NCI-H524 treated with DMSO at 0.1 percent for 48 hours (cell line): Measurements from ENCODE around the gene ATP10A.
"Not testable (repeated sequence)": the region's sequence is repeated elsewhere in the genome, so short reads cannot be mapped to it uniquely, and the experiment has no call there.

Source experiments
- DNase-seq: peaks from one replicate; lab custom pipeline; 2025; lab: John Stamatoyannopoulos, UW

Gene ATP10A

DNA sequence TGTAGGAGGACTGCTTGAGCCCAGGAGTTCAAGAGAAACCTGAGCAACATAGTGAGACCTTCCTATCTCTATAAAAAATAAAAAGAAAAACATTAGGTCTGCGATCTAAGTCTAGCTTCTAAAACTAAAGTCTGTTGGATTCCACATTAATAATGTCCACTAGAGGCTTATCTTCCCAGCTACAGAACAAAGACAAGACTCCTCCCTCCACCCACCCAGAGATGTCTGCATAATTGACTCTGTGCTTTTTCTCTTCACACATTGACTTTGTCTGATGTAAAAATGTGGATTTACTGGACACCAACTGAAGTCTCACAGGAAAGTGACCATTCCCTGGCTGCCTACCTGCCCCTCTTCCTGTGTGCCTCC, 91.8 kb downstream of the ATP10A start:
- DNase-seq, result no peak

DNA sequence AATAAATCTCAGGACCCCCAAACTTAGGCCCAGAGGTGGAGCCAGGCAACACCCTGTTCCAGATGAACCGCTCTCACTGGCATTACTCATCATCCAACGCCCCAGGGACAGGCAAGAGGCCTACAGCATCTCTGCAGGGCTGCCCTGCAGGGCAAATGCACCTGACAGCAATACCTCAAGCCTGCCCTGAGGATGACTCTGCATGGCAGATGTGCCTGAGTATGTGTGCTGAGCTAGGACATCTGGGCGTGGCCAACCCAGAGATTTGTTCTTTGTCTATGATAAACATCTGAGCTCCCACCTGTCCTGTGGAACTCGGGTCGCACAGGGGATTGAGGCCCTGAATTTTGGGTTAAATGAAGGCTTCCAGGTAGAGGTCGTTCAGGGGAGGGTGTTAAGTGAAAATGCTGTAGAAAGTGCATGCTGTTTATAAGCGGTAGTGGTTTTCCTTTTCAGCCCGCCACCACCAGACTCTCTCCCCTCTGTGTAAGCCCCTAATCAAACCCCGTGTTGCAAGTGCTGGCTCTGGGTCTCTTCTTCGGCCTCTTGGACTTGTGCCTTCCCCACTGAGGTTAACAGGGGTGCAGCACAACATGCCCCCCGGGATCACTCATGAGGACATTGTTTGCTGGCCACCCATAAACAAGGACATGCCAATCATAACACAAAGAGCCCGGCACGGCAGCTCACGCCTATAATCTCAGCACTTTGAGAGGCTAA, 92.3 kb downstream of the ATP10A start:
- DNase-seq, result no peak

DNA sequence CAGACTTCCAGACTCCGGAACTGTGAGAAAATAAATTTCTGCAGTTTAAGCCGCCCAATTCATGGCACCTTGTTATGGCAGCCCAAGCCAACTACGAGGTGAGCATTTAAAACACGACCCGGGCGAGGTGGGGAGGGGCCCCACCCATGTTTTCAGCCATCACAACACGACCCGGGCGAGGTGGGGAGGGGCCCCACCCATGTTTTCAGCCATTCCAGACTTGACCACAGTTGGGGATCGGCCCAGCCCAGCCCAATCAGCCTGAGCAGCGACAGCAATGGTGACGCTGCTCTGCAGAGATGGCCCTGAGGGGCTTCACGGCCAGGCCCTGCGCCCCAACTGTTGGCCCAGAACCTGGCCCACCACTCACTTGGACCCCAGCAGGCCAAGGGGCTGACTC, 93.1 kb downstream of the ATP10A start:
- DNase-seq, result no peak

DNA sequence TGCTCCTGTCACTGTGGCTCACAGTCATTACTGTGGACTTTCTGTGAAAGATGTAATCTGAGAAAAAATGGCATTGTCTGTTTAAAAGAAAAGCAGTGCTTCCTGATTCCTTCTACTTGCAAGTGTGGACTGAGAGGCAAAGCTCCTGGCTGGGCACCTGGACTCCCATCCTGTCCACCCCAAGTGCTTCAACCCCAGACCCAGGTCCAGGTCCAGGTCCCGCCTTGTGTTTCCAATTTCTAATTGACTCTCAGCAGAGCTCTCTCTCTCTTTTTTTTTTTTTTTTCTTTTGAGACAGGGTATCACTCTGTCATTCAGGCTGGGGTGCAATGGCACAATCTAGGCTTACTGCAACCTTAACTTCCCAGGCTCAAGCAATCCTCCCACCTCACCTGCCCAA, 94.9 kb downstream of the ATP10A start:
- DNase-seq, result no peak

DNA sequence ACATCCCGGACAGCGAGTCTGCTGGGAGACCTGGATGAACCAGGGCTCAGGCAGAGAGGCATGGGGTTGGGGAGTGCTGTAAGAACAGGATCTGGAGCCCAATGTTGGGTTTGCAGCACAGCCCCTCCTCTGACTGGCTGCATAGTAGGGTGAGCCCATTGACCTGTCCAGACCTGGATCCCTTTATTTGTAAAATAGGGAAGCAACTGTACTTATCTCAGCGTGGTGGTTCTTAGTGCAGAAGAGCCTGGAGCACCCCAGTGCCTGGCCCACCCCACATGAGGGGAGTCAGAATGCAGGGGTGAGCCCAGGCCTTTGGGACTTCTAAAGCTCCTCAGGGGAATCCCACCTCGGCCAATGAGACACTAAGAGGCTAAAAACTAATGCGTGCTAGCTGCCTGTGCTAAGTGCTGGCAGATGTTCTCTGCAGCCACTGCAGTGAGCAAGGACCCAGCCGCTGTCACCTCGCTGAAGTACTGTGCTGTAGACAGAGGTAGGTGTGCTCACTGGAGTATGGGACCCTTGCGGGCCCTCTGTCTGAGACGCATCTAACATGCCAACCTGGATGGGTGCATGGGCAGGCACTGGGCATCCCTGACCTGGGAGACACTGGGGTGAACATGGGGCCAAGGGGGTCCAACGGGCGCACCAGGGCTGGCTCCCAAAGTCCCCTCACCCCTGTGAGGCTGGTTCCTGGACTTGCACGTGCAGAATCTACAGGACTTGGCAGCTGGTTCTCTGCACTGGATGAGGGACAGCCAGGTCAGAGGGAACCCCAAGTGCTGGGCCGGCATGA, 95.6 kb downstream of the ATP10A start:
- DNase-seq, result peak; percentile 7

DNA sequence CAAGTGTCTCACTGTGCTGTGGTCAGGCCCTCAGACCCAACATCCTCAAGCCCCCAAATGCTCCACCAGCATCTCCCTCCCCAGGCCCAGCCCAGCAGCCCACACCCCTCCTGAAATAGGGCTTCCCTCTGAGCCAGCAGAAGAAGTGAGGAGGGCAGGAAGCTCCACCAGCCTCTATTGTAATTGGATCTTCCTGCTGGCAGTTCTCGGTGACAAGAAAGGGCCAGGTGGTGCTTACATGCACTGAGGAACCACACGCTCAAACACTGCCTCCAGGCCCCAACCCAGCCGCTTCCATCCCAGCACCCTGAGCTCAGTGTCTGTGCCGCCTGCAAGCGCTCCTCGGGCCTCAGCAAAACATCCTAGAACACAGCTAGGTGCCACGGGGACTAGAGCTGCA, 96.7 kb downstream of the ATP10A start:
- peak; percentile 46 for DNase-seq

DNA sequence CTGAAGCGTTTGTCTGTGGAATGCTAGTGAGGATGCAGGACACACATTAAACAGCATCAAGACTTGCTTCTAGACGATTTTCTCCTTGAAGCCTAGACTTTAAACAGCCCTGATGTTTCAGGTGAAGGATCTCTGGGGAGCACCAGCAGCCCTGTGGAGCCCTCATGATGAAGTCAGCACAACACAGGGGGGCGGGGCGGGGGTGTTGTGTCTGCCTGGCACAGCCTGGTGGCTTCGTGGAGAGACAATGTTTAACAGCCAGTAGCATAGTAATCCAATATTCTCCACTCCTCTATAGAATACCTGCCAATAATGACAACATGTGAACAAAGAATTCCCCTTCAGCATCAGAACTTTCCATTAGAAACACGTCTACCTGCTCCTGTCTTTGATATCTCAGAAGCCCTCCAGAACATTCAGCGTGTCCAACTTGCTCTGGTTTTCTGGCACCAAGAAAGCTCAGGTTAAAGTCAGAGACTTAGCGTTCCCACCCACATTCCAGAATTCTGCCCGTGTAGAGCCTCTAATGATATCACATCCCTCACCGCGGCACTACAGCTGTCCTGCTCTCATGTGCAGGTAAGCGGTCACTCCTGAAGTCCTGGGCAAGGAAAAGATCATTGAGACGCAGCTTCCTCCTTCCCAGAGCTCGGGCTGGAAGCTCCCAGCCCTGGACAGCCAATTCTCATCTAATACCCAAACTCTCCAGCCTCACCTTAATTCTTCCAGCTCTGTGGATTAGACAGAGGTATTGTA, 98.0 kb downstream of the ATP10A start:
- DNase-seq, result no peak

DNA sequence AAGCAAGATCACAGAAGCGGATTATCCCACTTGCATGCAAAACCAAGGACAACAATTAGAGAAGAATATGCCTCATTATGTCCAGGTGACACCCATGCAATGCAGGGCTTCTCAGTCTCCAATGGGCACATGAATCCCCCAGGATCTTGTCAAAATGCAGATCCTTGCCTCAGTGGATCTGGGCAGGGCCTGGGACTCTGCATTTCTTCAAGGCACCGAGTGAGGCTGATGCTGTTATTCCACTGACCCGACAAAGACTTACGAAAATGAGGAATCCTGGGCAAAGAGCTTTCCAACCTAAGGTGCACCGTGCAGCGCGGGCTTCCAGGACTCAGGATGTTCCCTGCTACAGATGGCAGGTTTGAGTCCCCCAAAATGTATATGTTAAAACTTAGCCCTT, 99.2 kb downstream of the ATP10A start:
- DNase-seq, result no peak

DNA sequence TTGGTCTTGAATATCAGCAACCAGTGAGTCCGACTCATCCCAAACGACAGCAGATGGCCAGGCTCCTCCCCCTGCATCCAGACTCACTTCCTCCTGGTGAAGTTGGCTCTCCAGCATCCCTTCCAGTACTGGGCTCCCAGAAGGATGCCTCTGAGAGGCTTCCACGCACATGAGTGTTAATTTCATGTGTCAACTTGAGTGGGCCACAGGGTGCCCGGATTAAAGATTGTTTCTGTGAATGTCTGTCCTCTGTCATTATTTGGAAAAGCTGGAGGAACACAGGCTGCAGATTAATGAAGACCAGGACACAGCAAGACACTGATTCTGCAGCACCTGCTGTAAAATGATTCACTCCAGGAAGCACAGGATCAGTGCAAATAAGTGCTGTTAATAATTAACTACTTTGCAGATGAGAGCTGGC, 99.8 kb downstream of the ATP10A start:
- peak; percentile 74 for DNase-seq

DNA sequence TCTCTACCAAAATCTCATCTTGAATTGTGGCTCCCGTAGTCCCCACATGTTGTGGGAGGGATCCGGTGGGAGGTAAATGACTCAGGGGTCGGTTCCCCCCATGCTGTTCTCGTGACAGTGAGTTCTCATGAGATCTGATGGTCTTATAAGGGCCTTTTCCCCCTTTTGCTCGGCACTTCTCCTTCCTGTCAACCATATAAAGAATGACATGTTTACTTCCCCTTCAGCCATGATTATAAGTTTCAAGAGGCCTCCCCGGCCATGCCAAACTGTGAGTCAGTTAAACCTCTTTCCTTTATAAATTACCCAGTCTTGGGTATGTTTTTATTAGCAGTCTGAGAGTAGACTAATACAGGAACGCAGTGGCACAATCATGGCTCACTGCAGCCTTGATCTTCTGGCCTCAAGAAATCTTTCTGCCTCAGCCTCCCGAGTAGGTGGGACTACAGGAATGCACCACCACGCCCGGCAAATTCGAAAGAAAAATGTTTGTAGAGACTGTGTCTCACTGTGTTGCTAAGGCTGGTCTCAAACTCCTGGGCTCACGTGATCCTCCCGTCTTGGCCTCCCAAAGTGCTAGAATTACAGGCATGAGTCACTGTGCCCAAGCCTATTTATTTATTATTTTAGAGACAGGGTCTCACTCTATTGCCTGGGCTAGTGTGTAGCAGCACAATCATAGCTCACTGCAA, 101.0 kb downstream of the ATP10A start:
- no peak for DNase-seq

DNA sequence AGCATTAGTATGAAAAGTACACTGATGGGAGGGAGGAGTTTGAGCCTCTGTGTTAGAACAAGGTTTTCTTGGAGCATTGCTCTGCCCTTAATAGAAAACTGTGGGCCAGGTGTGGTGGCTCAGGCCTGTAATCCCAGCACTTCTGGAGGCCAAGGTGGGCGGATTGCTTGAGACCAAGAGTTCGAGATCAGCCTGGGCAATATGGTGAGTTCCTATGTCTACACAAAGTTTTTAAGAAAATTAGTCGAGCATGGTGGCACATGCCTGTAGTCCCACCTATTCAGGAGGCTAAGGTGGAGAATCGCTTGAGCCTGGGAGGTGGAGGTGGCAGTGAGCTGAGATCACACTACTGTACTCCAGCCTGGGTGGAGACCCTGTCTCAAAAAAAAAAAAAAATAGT, 103.7 kb downstream of the ATP10A start:
- no peak for DNase-seq

DNA sequence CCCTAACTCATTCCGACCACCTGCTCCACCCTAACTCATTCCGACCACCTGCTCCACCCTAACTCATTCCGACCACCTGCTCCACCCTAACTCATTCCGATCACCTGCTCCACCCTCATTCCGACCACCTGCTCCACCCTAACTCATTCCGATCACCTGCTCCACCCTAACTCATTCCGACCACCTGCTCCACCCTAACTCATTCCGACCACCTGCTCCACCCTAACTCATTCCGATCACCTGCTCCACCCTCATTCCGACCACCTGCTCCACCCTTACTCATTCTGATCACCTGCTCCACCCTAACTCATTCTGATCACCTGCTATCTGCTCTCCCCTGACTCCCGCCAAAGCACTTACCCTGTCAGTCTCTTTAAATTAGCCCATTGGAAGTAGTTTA, 104.5 kb downstream of the ATP10A start:
- DNase-seq, result not testable (repeated sequence)

DNA sequence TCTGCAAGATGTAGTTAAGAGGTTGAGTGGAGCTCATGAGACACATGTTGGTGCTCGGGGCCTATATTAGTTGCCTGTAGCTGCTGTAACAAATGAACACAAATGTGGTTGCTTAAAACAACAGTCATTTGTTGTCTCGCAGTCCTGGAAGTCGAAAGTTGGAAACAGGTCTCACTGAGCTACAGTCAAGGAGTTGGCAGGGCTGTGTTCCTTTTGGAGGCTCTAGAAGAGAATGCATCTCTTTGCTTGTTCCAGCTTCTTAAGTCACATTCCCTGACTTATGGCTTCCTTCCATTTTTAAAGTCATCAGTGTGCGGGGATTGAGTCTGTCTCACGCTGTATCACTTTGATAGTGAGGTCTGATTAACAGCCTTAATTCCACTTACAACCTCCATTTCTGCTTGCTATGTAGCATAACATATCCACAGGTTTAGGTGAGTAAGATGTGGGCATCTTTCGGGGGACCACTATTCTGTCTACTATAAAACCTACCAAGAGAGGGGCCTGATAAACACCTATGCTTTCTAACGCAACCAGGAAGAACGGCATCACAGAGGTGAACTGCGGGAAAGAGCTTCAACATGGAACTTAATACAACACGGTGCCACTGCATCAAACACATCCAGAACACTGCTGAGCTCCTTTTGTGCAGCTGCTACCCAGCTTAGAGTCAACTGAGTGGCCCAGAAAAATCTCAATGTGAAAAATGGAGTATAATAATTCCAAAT, 119.4 kb downstream of the ATP10A start:
- DNase-seq, result no peak

DNA sequence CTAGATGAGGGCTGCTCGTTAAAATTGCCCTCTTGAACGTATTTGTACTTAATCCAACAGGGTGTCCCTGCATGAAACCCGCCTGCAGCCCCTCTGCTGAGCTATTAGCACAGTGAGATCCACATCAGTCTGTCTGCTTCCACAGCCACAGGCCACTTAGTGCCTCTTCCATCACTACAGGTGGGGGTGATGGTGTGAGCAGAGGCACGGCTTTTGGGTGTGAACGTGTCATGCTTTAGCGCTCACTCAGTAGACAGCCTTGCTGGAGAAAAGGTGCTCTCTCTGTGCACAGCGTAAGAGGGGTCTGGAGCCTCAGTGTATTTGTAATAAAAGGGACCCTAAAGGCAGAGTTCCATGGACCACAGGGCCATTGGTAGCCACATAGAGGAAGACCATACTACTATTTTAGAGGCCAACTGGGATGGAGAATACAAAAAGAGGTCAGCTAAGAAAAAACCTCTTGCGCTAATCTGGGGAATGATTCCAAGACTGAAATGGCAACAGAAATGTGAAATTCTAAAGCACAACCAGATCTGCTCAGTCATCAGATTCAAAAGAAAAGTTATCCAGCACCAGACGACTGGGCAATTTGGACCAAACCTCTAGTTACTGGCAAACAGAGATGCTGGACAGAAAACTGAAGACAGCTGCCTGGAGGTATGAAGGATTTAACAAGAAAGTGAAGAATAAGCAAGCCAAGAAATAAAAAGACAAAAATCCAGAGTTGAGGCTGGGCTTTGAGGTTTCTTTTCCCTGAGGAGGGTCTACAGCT, 120.2 kb downstream of the ATP10A start:
- DNase-seq, result no peak

DNA sequence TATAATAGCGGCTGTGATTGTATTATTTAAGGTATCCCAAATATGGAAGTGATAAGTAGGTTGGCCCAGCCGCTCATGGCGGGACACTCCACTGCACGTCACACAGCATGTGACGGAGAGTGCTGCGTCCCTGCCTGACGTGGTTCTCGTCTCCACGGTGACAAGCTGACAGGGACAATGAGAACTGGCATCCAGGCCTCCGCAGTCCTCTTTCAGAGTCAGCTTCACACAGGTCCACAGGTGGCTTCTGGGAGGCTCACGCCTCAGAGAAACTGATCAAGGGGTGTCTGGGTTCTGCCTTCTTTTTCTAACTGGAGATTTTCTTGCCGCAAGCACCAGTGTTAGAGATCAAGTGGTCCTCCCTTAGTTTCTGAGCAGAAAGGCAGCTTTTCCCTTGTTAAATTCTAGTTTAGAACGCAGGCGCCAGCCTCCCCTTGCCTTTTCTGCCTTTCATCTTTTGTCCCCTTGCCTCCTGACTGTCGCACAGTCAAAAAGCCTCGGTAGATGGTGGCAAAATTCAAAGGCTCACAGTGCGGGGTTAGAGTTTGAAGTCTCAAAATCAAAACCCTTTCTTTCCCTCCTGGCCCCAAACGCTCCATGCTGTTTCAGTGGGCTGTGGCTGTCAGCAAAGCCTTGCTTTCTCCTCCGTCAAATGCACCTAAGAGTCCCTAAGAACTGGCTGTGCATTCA, 120.9 kb downstream of the ATP10A start:
- no peak for DNase-seq

DNA sequence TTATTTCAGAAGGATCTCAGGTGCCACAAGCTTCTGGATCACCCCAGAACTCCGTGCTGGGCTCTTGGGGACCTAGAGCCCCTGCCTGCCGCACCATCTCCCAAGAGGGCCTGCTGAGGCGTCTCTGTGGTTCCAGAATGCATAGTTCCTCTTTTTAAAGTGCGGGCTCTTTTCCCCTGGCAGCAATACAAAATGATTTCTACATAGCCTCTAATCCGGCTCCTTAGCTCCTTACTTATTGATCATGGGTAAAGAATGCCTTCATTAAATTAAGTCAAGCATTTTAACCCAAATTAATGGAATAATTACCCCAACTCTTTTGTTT, 121.9 kb downstream of the ATP10A start:
- no peak for DNase-seq

DNA sequence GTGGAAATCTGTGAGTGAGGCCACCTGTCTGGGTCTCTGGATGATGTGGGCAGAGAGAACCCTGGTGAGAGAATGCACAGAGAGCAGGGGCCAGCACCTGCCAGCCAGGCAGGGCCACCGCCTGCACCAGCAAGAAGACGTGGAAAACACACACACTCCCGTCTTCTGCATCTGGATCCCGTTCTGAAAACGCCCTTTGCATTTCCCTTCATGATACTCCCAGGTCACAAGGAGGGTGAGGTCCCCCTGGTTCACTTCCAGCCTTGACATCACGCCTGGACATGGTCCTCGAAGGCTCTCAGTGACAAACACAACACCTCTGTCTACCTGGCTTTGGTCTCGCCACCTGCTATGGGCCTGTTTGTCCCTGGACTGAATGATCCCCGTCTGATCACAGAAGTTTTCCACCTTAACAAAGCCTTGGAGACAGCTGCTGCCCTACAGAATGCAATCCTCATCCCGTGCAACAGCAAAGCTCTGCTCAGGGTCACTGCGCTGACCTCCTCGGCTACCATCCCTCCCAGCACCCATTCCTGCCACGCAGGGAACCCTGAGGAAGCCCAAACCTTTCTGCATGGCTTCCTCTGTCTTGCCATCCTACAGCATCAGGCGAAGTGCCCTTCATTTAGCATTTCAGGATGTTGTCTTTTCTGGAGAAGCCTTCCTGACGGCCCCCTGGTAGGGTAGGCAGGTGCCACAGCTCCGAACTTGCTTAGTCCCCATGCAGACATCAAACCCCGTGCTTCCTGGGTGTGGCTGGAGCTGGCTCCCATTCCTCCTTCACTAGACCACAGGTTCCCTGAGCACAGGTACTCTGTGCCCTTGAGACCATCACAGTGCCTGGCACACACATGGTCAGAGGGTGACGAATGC, 122.5 kb downstream of the ATP10A start:
- DNase-seq, result no peak

DNA sequence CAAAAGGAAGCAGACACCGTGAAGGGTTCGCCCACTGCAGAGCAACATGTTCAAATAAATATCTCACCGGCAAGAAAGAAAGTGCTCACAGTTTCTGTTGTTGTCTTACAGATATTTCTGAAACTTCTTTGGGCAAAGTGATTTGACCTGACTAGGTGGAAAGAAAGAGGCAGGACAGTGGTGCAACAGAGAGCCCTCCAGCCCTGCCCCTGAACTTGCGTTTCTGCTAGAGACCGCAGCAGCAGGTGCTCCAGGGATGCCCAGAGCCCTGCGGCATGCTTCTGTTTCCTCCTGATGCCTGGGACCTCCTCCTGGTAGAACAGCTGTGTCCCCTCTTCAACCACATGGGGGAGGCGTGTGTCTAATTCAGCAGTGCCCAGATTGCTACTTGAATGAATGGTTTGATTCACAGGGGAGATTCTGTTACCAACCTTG, 123.4 kb downstream of the ATP10A start:
- peak; percentile 89 for DNase-seq
